Activated naive CD8-positive, alpha-beta T cell treated with anti-CD3 and anti-CD28 coated beads, Interleukin-2, amount 50 U/mL, for 24 hours (primary cell): ENCODE data around the gene OR4D6.

Experiments used
- ATAC-seq: fragments of 150-1000 bp; cut with Tn5 transposase; one replicate; pipeline ENCODE4 v1.10.0; 2021
- DNase-seq: peaks from one replicate; pipeline ENCODE4 v3.0.0; 2021
- H3K27ac Mint-ChIP-seq: one replicate; pipeline ENCODE4 v1.8.0; 2021; ENCODE audit warnings: mild to moderate bottlenecking, mixed read lengths
- H3K27me3 Mint-ChIP-seq: one replicate; pipeline ENCODE4 v1.8.0; 2021; ENCODE audit warnings: mixed read lengths
- H3K36me3 Mint-ChIP-seq: one replicate; pipeline ENCODE4 v1.8.0; 2021; ENCODE audit warnings: low read depth, mixed read lengths
- H3K4me1 Mint-ChIP-seq: one replicate; pipeline ENCODE4 v1.8.0; 2021; ENCODE audit warnings: mixed read lengths
- H3K4me3 Mint-ChIP-seq: one replicate; pipeline ENCODE4 v1.8.0; 2021; ENCODE audit warnings: mild to moderate bottlenecking, moderate library complexity, mixed read lengths
- H3K9me3 Mint-ChIP-seq: one replicate; pipeline ENCODE4 v1.8.0; 2021; ENCODE audit warnings: mixed read lengths

OR4D6 gene

DNA sequence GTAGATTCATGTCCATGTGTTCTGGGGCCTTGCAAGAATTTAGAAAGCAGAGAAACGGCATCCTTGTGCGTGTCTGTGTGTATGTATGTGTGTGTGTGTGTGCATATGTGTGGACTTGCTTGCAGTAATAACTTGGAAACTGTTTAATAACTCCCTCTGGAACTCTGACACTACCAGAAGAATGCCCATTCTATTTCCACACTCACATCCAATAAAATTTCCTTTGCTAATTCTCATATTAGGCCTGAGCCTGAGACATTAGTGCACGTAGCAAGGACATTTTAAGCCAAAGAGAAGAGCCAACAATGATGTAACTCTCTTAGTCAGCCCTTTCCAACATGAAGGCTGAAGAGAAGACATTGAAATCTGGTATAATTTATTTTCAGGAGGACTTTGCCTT lies 3.2 kb downstream of the OR4D6 start:
- no peaks in the 10 kb centered on the region for H3K9me3 Mint-ChIP-seq
- peaks cover 13% of the 10 kb centered on the region for H3K27me3 Mint-ChIP-seq
- H3K4me1 Mint-ChIP-seq, result no peaks in the 10 kb centered on the region
- no peaks in the 10 kb centered on the region for H3K36me3 Mint-ChIP-seq
- no peak overlapping the region for H3K4me3 Mint-ChIP-seq
- DNase-seq (no peak), ATAC-seq (no peak)
- H3K27ac Mint-ChIP-seq, result no peak overlapping the region

DNA sequence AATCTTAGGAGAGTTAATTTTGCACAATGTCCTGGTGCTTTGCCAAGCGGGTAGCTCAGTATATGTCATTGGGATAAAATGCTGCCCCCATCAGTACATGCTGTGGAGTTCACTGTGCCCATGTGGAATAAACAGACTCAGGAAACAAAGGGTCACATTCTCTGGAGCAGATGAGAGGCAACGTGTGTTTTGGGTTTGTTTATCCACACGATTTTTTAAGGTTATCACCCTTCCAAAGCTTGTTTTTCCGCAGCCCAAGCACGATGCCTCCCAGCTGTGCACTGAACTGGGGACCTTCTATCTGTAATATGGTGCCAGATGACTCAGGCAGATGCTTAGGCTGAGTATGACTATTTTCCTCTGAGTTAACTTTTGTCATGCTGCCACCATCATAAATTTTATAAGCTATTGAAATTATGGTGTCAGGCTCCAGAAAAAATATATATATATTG lies 6.5 kb downstream of the OR4D6 start:
- no peak overlapping the region for H3K4me3 Mint-ChIP-seq
- H3K4me1 Mint-ChIP-seq, result no peaks in the 10 kb centered on the region
- no peaks in the 10 kb centered on the region for H3K36me3 Mint-ChIP-seq
- DNase-seq (no peak), ATAC-seq (no peak)
- no peak overlapping the region for H3K27ac Mint-ChIP-seq
- H3K9me3 Mint-ChIP-seq, result no peaks in the 10 kb centered on the region
- H3K27me3 Mint-ChIP-seq, result peaks cover 19% of the 10 kb centered on the region

- H3K4me3 Mint-ChIP-seq, result no peak within 1 kb of the TSS
- no peak within 1 kb of the TSS for H3K27ac Mint-ChIP-seq
- no peak for DNase-seq
These were observed 16.3 kb downstream of the OR4D6 start, which contains the start of gene OR4D10 for GRCh38 chr11:59473015-59473414. Gene OR4D10, plus strand, starts transcription at chr11:59473315. Its CDS starts 4,115 bp downstream, at chr11:59477430.

GRCh38 chr11:59475176-59475575 lies 18.4 kb downstream of the OR4D6 start:
- peaks cover 10% of the 10 kb centered on the region for H3K27me3 Mint-ChIP-seq

More at GRCh38 chr11:59473015-59473414, 16.3 kb downstream of the OR4D6 start, which contains the start of gene OR4D10:
- Mint-ChIP-seq H3K36me3 (no peaks in the 10 kb centered on the region), H3K4me1 (no peaks in the 10 kb centered on the region), H3K9me3 (no peaks in the 10 kb centered on the region), H3K27me3 (peaks cover 11% of the 10 kb centered on the region)
- ATAC-seq, result no peak

GRCh38 chr11:59479906-59480305 lies 23.1 kb downstream of the OR4D6 start:
- no peak overlapping the region for H3K4me3 Mint-ChIP-seq
- no peaks in the 10 kb centered on the region for H3K4me1 Mint-ChIP-seq
- H3K27me3 Mint-ChIP-seq, result peaks cover 10% of the 10 kb centered on the region
- ATAC-seq (no peak), DNase-seq (no peak)
- H3K36me3 Mint-ChIP-seq, result no peaks in the 10 kb centered on the region
- no peaks in the 10 kb centered on the region for H3K9me3 Mint-ChIP-seq
- H3K27ac Mint-ChIP-seq, result no peak overlapping the region

More at GRCh38 chr11:59475176-59475575, 18.4 kb downstream of the OR4D6 start:
- Mint-ChIP-seq H3K4me3 (no peak overlapping the region), H3K9me3 (no peaks in the 10 kb centered on the region), H3K27ac (no peak overlapping the region), H3K4me1 (no peaks in the 10 kb centered on the region), H3K36me3 (no peaks in the 10 kb centered on the region)
- DNase-seq (no peak), ATAC-seq (no peak)

GRCh38 chr11:59480359-59480758 lies 23.6 kb downstream of the OR4D6 start:
- ATAC-seq (no peak), DNase-seq (no peak)
- no peak overlapping the region for H3K27ac Mint-ChIP-seq
- no peaks in the 10 kb centered on the region for H3K36me3 Mint-ChIP-seq
- no peak overlapping the region for H3K4me3 Mint-ChIP-seq
- H3K4me1 Mint-ChIP-seq, result no peaks in the 10 kb centered on the region
- H3K27me3 Mint-ChIP-seq, result peaks cover 10% of the 10 kb centered on the region
- H3K9me3 Mint-ChIP-seq, result no peaks in the 10 kb centered on the region

DNA sequence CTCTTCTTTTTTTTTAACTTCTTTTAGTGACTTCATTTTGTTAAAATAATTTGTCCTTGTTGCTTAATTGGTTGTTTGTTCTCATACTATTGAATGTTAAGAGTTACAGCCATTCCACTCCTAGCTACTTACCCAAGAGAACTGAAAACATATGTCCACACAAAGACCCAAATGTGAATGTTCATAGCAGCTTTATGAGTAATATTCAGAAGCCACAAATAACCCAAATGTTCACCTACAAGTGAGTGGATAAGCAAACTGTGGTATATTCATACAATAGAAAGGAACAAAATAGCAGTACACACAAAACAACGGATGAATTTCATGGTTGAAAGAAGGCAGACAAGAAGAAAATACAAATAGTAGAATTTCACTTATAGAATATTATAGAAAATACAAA lies 45.2 kb downstream of the OR4D6 start:
- Mint-ChIP-seq H3K27ac (no peak overlapping the region), H3K4me1 (no peaks in the 10 kb centered on the region), H3K36me3 (no peaks in the 10 kb centered on the region), H3K4me3 (no peak overlapping the region), H3K9me3 (no peaks in the 10 kb centered on the region), H3K27me3 (peaks cover 1% of the 10 kb centered on the region)
- ATAC-seq, result peak; percentile 28
- no peak for DNase-seq

GRCh38 chr11:59503276-59503675 lies 46.5 kb downstream of the OR4D6 start, which contains the start of gene OR4D11:
Gene OR4D11, plus strand, starts transcription at chr11:59503576. Its CDS starts 0 bp downstream, at chr11:59503576.
- Mint-ChIP-seq H3K36me3 (no peaks in the 10 kb centered on the region), H3K4me1 (no peaks in the 10 kb centered on the region), H3K9me3 (no peaks in the 10 kb centered on the region), H3K4me3 (no peak within 1 kb of the TSS), H3K27ac (no peak within 1 kb of the TSS), H3K27me3 (peaks cover 1% of the 10 kb centered on the region)
- ATAC-seq (no peak), DNase-seq (no peak)
